ENCODE measurements around the gene MRPS7.

Gene MRPS7

DNA sequence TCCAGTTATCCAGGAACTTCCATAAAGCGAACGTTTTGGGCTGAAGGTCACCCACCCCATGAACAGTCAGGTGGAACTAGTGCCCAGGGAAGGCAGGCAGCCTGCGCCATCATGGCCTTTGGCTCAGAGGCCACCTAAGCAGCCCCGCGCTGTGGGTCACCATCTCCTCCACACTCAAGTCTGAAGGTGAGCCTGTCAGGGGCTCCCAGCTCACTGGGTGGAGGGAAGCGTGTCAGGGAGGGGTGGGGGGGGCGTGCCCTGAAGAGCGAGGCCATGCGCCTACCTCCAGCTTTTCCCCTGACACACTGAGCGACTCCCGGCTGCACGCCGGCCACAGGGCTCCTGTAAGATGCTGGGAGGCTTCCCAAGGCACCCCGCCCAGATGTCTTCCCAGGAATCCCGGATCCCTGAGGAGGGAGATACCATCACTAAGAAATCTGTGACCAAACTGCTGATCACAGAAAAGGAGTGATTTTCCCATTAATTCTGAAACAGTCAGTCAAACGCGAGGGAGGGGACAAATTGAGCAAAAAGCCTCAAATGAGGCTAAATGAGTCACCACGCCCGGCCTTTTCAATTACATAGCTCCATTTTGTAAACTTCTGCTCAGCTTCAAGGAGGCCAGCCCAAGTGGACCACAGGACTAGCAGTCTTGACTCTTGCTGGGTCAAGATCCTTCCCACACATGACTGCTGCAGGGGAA lies 54.0 kb downstream of the MRPS7 start:
- no peak for DNase-seq
